Naive thymus-derived CD4-positive, alpha-beta T cell (primary cell): ENCODE results near the gene GNG13. TPM values are rescaled to one million over a fixed set of nuclear protein-coding genes. Genes with fewer than 3 reads are reported as not detected.

Experiments
- ATAC-seq: fragments of 150-1000 bp; cut with Tn5 transposase; 2 replicates; pipeline ENCODE4 v1.10.0; 2021; ENCODE audit warnings: mild to moderate bottlenecking, moderate library complexity
- CTCF ChIA-PET: fragments of 350-600 bp; sonication (Branson Sonifier 250); formaldehyde crosslinking; loops from one replicate; lab custom pipeline; 2021; ENCODE audit warnings: antibody characterized with exemption; lab: Charles Lee
- POLR2A ChIA-PET: fragments of 350-600 bp; sonication (Branson Sonifier 250); formaldehyde crosslinking; loops from one replicate; lab custom pipeline; 2021; ENCODE audit warnings: antibody characterized with exemption, inconsistent platforms; lab: Charles Lee
- DNase-seq, 9 donors: peaks; one replicate each; pipeline versions ENCODE4 v3.0.0 to v3.0.0-alpha.2; 2020 to 2022; ENCODE audit warnings: mixed read lengths in 1 of 9
- H3K27ac ChIP-seq: one replicate; pipeline ENCODE4 v1.7.0; 2013; ENCODE audit warnings: mild to moderate bottlenecking, low read depth, low read length, moderate library complexity
- H3K27me3 ChIP-seq, 2 donors: one replicate each; pipeline ENCODE4 v1.7.0; 2013; ENCODE audit warnings: low read length in 2 of 2, mild to moderate bottlenecking in 2 of 2, moderate library complexity in 2 of 2; ENCODE audit not compliant: control insufficient read depth in 2 of 2, insufficient read depth in 2 of 2
- H3K36me3 ChIP-seq, 3 experiments: 1 replicate in 2 of 3; 2 replicates in 1 of 3; pipeline ENCODE4 v1.7.0; 2013; ENCODE audit warnings: low read length in 3 of 3, mild to moderate bottlenecking in 3 of 3, moderate library complexity in 1 of 3; ENCODE audit not compliant: insufficient read depth in 3 of 3, control insufficient read depth in 2 of 3
- H3K4me1 ChIP-seq, 2 donors: one replicate each; pipeline ENCODE4 v1.7.0; 2013; ENCODE audit warnings: low read length in 2 of 2, mild to moderate bottlenecking in 2 of 2, moderate library complexity in 1 of 2; ENCODE audit not compliant: control insufficient read depth in 2 of 2, insufficient read depth in 2 of 2
- H3K4me3 ChIP-seq: 2 replicates; pipeline ENCODE4 v1.7.0; 2013; ENCODE audit warnings: mild to moderate bottlenecking, low read length
- H3K9me3 ChIP-seq, 3 experiments: 1 replicate in 2 of 3; 2 replicates in 1 of 3; pipeline ENCODE4 v1.7.0; 2013; ENCODE audit warnings: low read length in 3 of 3; ENCODE audit not compliant: control insufficient read depth in 2 of 3
- H3K27ac Mint-ChIP-seq, 9 donors: one replicate each; pipeline ENCODE4 v1.8.0; 2020 to 2022; ENCODE audit warnings: mixed read lengths in 9 of 9, mild to moderate bottlenecking in 8 of 9, moderate library complexity in 5 of 9, inconsistent platforms in 2 of 9
- H3K27me3 Mint-ChIP-seq, 5 donors: one replicate each; pipeline ENCODE4 v1.8.0; 2021 to 2022; ENCODE audit warnings: mixed read lengths in 5 of 5, mild to moderate bottlenecking in 1 of 5
- H3K36me3 Mint-ChIP-seq, 5 donors: one replicate each; pipeline ENCODE4 v1.8.0; 2020 to 2022; ENCODE audit warnings: mixed read lengths in 5 of 5, mild to moderate bottlenecking in 3 of 5, inconsistent platforms in 1 of 5
- H3K4me1 Mint-ChIP-seq, 7 donors: one replicate each; pipeline ENCODE4 v1.8.0; 2020 to 2022; ENCODE audit warnings: mixed read lengths in 7 of 7, mild to moderate bottlenecking in 3 of 7, inconsistent platforms in 1 of 7
- H3K4me3 Mint-ChIP-seq, 10 donors: one replicate each; pipeline ENCODE4 v1.8.0; 2020 to 2022; ENCODE audit warnings: mild to moderate bottlenecking in 10 of 10, mixed read lengths in 10 of 10, moderate library complexity in 6 of 10, inconsistent platforms in 2 of 10
- H3K9me3 Mint-ChIP-seq, 11 donors: one replicate each; pipeline ENCODE4 v1.8.0; 2020 to 2022; ENCODE audit warnings: mixed read lengths in 11 of 11, mild to moderate bottlenecking in 4 of 11, inconsistent platforms in 1 of 11, moderate library complexity in 1 of 11
- intact Hi-C, 2 donors: fragments of 100-400 bp; cut with micrococcal nuclease; formaldehyde crosslinking; loops; one replicate each; pipeline ENCODE4 v1.15.1; 2023
- polyA plus RNA-seq, 2 donors: library from polyadenylated mRNA; unstranded; fragments of 300-500 nt; fragmentation: Illumina TruSeq; gene quantifications; one replicate each; pipeline ENCODE4 v1.2.3, GENCODE V29; 2021
- total RNA-seq, 6 experiments: library from RNA in 5 of 6; stranded (reverse) in 5 of 6; gene quantifications; 1 replicate in 5 of 6; 2 replicates in 1 of 6; pipeline ENCODE4 v1.2.3 and lab custom pipeline; 2021 to 2026

The GNG13 gene
- total and polyA plus RNA-seq, 7 experiments from 2014 or later, result not detected

GRCh38 chr16:785563-786535 is 14.7 kb downstream of the GNG13 start:
- H3K36me3 ChIP-seq, result peaks cover 0 to 14% (median 0%) of the 10 kb centered on the region in 3 experiments
- Mint-ChIP-seq H3K27me3 (no peaks in the 10 kb centered on the region), H3K4me3 (peak overlapping the region; percentile 45 to 90 (median 70)), H3K36me3 (no peaks in the 10 kb centered on the region), H3K27ac (peak overlapping the region in 3 of 9 donors; percentile 5 to 32 (median 21)), H3K9me3 (peaks cover 0 to 2% (median 0%) of the 10 kb centered on the region in 11 donors), H3K4me1 (peaks cover 0 to 14% (median 5%) of the 10 kb centered on the region in 7 donors)
- ChIA-PET POLR2A (interaction anchor here (0.7 to 1.5 kb wide), 2 partner anchors 72 to 73 kb away, joined by 3 to 4 read pairs; no protein-coding TSS in a partner anchor), CTCF (interaction anchor here (0.8 to 3.1 kb wide), 3 partner anchors 65 to 196 kb away, joined by 3 to 24 read pairs (median 3); partner anchors contain the start of gene SOX8)
- H3K9me3 ChIP-seq, result no peaks in the 10 kb centered on the region
- H3K4me1 ChIP-seq, result peaks cover 5 to 8% of the 10 kb centered on the region in 2 donors
- intact Hi-C loops, result loop anchor here (1.0 to 5.0 kb wide), 3 partner anchors 75 to 186 kb away; partner anchors contain the start of gene LMF1 (in 1 of the 2)
- ATAC-seq (peak; percentile 24), DNase-seq (peak; percentile 50 to 82 (median 73))
- H3K4me3 ChIP-seq, result no peak overlapping the region
- H3K27ac ChIP-seq, result no peak overlapping the region
- H3K27me3 ChIP-seq, result no peaks in the 10 kb centered on the region

GRCh38 chr16:784431-784830 is 16.1 kb downstream of the GNG13 start:
- DNase-seq, result no peak
- Histone ChIP-seq H3K27me3 (no peaks in the 10 kb centered on the region), H3K9me3 (no peaks in the 10 kb centered on the region), H3K4me3 (no peak overlapping the region), H3K4me1 (peaks cover 5 to 8% of the 10 kb centered on the region in 2 donors), H3K27ac (no peak overlapping the region), H3K36me3 (peaks cover 0 to 14% (median 0%) of the 10 kb centered on the region in 3 experiments)
- intact Hi-C loops, result no loop called here
- no peak for ATAC-seq
- H3K9me3 Mint-ChIP-seq, result peaks cover 0 to 2% (median 0%) of the 10 kb centered on the region in 11 donors
- H3K4me1 Mint-ChIP-seq, result peaks cover 0 to 14% (median 5%) of the 10 kb centered on the region in 7 donors
- H3K27me3 Mint-ChIP-seq, result no peaks in the 10 kb centered on the region
- ChIA-PET POLR2A (no interaction called here), CTCF (interaction anchor here (0.5 to 3.1 kb wide), 4 partner anchors 32 to 72 kb away, joined by 3 to 24 read pairs (median 3); no protein-coding TSS in a partner anchor)
- no peak overlapping the region for H3K27ac Mint-ChIP-seq
- H3K36me3 Mint-ChIP-seq, result no peaks in the 10 kb centered on the region
- H3K4me3 Mint-ChIP-seq, result no peak overlapping the region

- peaks cover 0 to 14% (median 0%) of the 10 kb centered on the region in 3 experiments for H3K36me3 ChIP-seq
- H3K9me3 ChIP-seq, result no peaks in the 10 kb centered on the region
- no peaks in the 10 kb centered on the region for H3K27me3 Mint-ChIP-seq
- peaks cover 0 to 14% (median 5%) of the 10 kb centered on the region in 7 donors for H3K4me1 Mint-ChIP-seq
- POLR2A ChIA-PET, result interaction anchor here (1.0 kb wide), 1 partner anchor 8 kb away, joined by 3 read pairs; no protein-coding TSS in a partner anchor
- no peak for ATAC-seq
- H3K9me3 Mint-ChIP-seq, result peaks cover 0 to 2% (median 0%) of the 10 kb centered on the region in 11 donors
- CTCF ChIA-PET, result interaction anchor here (0.6 to 3.1 kb wide), 4 partner anchors 47 to 72 kb away, joined by 3 to 24 read pairs (median 6); no protein-coding TSS in a partner anchor
- no peak for DNase-seq
- intact Hi-C loops, result no loop called here
- H3K4me3 ChIP-seq, result no peak overlapping the region
- H3K4me1 ChIP-seq, result peaks cover 5 to 8% of the 10 kb centered on the region in 2 donors
- no peak overlapping the region for H3K4me3 Mint-ChIP-seq
- no peaks in the 10 kb centered on the region for H3K36me3 Mint-ChIP-seq
- H3K27me3 ChIP-seq, result no peaks in the 10 kb centered on the region
- H3K27ac Mint-ChIP-seq, result no peak overlapping the region
- H3K27ac ChIP-seq, result no peak overlapping the region
Observed at GRCh38 chr16:783404-784161, 17.0 kb downstream of the GNG13 start.

- POLR2A ChIA-PET, result interaction anchor here (1.0 kb wide), 1 partner anchor 7 kb away, joined by 3 read pairs; no protein-coding TSS in a partner anchor
- H3K4me1 Mint-ChIP-seq, result peaks cover 0 to 14% (median 5%) of the 10 kb centered on the region in 7 donors
- Histone ChIP-seq H3K4me3 (no peak overlapping the region), H3K36me3 (peaks cover 0 to 13% (median 0%) of the 10 kb centered on the region in 3 experiments), H3K4me1 (peaks cover 5 to 8% of the 10 kb centered on the region in 2 donors), H3K27ac (no peak overlapping the region), H3K9me3 (no peaks in the 10 kb centered on the region), H3K27me3 (no peaks in the 10 kb centered on the region)
- no peak for ATAC-seq
- no peak for DNase-seq
- H3K36me3 Mint-ChIP-seq, result no peaks in the 10 kb centered on the region
- H3K27ac Mint-ChIP-seq, result no peak overlapping the region
- no peaks in the 10 kb centered on the region for H3K27me3 Mint-ChIP-seq
- peaks cover 0 to 2% (median 0%) of the 10 kb centered on the region in 11 donors for H3K9me3 Mint-ChIP-seq
- intact Hi-C loops, result no loop called here
- CTCF ChIA-PET, result interaction anchor here (0.6 to 0.9 kb wide), 2 partner anchors 47 to 71 kb away, joined by 4 to 7 read pairs; no protein-coding TSS in a partner anchor
- no peak overlapping the region for H3K4me3 Mint-ChIP-seq
Observed at GRCh38 chr16:782766-783403, 17.6 kb downstream of the GNG13 start.

GRCh38 chr16:782258-782657 is 18.3 kb downstream of the GNG13 start:
- Mint-ChIP-seq H3K36me3 (no peaks in the 10 kb centered on the region), H3K4me1 (peaks cover 0 to 14% (median 5%) of the 10 kb centered on the region in 7 donors), H3K27ac (no peak overlapping the region), H3K9me3 (peaks cover 0 to 2% (median 0%) of the 10 kb centered on the region in 11 donors), H3K4me3 (no peak overlapping the region), H3K27me3 (no peaks in the 10 kb centered on the region)
- CTCF ChIA-PET, result no interaction called here
- no peak for DNase-seq
- peaks cover under 1 to 4% of the 10 kb centered on the region in 2 donors for H3K4me1 ChIP-seq
- ATAC-seq, result no peak
- no peaks in the 10 kb centered on the region for H3K27me3 ChIP-seq
- POLR2A ChIA-PET, result interaction anchor here (0.7 kb wide), 1 partner anchor 199 kb away, joined by 4 read pairs; no protein-coding TSS in a partner anchor
- H3K36me3 ChIP-seq, result peaks cover 0 to 11% (median 0%) of the 10 kb centered on the region in 3 experiments
- no peaks in the 10 kb centered on the region for H3K9me3 ChIP-seq
- H3K4me3 ChIP-seq, result no peak overlapping the region
- no peak overlapping the region for H3K27ac ChIP-seq
- intact Hi-C loops, result no loop called here
